ENCODE results near the gene PSKH1. TPM values are rescaled to one million over a fixed set of nuclear protein-coding genes. Genes with fewer than 3 reads are reported as not detected.
A peak's percentile ranks its signal among the peaks of the same experiment; 100 is the strongest.
"Not testable (repeated sequence)": the region's sequence is repeated elsewhere in the genome, so short reads cannot be mapped to it uniquely, and the experiment has no call there.

The PSKH1 gene
- total RNA-seq, 2 experiments from 2014 or later, result 7.1 to 8.0 TPM

GRCh38 chr16:67937713-67938112, 44.7 kb downstream of the PSKH1 start:
- Mint-ChIP-seq H3K27ac (peak overlapping the region; percentile 94), H3K36me3 (ENCODE audit: low read depth) (peaks cover 36% of the 10 kb centered on the region), H3K4me3 (peak overlapping the region; percentile 100), H3K4me1 (ENCODE audit: low read depth) (peaks cover 52% of the 10 kb centered on the region)
- DNase-seq; H3K27me3 Mint-ChIP-seq (ENCODE audit: low read depth); H3K9me3 Mint-ChIP-seq: not testable (repeated sequence)
- intact Hi-C loops (cut with micrococcal nuclease), result loop anchor here (2.0 to 5.0 kb wide), 6 partner anchors 45 to 145 kb away; partner anchors contain the start of genes DDX28, DPEP3, DUS2 and RANBP10
- CTCF ChIA-PET, result interaction anchor here (0.8 kb wide), 1 partner anchor 103 kb away, joined by 7 read pairs; no protein-coding TSS in a partner anchor

- H3K4me1 Mint-ChIP-seq (ENCODE audit: low read depth), result peaks cover 40% of the 10 kb centered on the region
- H3K27ac Mint-ChIP-seq, result peak overlapping the region; percentile 36
- H3K27me3 Mint-ChIP-seq (ENCODE audit: low read depth), result no peaks in the 10 kb centered on the region
- CTCF ChIA-PET, result interaction anchor here (1.1 to 2.7 kb wide), 7 partner anchors 7 to 267 kb away, joined by 4 to 13 read pairs (median 6); partner anchors contain the start of gene CTRL
- H3K36me3 Mint-ChIP-seq (ENCODE audit: low read depth), result peaks cover 26% of the 10 kb centered on the region
- DNase-seq, result peak; percentile 64
- intact Hi-C loops (cut with micrococcal nuclease), result loop anchor here (5.0 kb wide), 3 partner anchors 43 to 143 kb away; partner anchors contain the start of genes DPEP3, RANBP10 and TSNAXIP1
- peak overlapping the region; percentile 41 for H3K4me3 Mint-ChIP-seq
- H3K9me3 Mint-ChIP-seq, result no peaks in the 10 kb centered on the region
These were observed 46.7 kb downstream of the PSKH1 start for GRCh38 chr16:67939507-67940445.

GRCh38 chr16:67940446-67941089, 47.5 kb downstream of the PSKH1 start:
- peaks cover 32% of the 10 kb centered on the region for H3K4me1 Mint-ChIP-seq (ENCODE audit: low read depth)

GRCh38 chr16:67941469-67942199, 48.6 kb downstream of the PSKH1 start:
- Mint-ChIP-seq H3K27me3 (ENCODE audit: low read depth) (no peaks in the 10 kb centered on the region), H3K4me1 (ENCODE audit: low read depth) (peaks cover 32% of the 10 kb centered on the region), H3K9me3 (no peaks in the 10 kb centered on the region), H3K4me3 (no peak overlapping the region), H3K36me3 (ENCODE audit: low read depth) (peaks cover 11% of the 10 kb centered on the region), H3K27ac (peak overlapping the region; percentile 59)
- intact Hi-C loops (cut with micrococcal nuclease), result no loop called here
- CTCF ChIA-PET, result interaction anchor here (0.6 to 2.7 kb wide), 17 partner anchors 9 to 295 kb away, joined by 3 to 13 read pairs (median 4); partner anchors contain the start of gene CTRL
- DNase-seq, result no peak

More at GRCh38 chr16:67940446-67941089, 47.5 kb downstream of the PSKH1 start:
- Mint-ChIP-seq H3K4me3 (peak overlapping the region; percentile 18), H3K27me3 (ENCODE audit: low read depth) (no peaks in the 10 kb centered on the region), H3K9me3 (no peaks in the 10 kb centered on the region), H3K27ac (peak overlapping the region; percentile 36), H3K36me3 (ENCODE audit: low read depth) (peaks cover 19% of the 10 kb centered on the region)
- intact Hi-C loops (cut with micrococcal nuclease), result no loop called here
- CTCF ChIA-PET, result interaction anchor here (0.6 to 2.7 kb wide), 11 partner anchors 8 to 296 kb away, joined by 3 to 13 read pairs (median 5); partner anchors contain the start of gene CTRL
- DNase-seq, result no peak

- CTCF ChIA-PET, result interaction anchor here (0.8 to 1.8 kb wide), 11 partner anchors 10 to 126 kb away, joined by 3 to 9 read pairs (median 5); partner anchors contain the start of gene CTRL
- peak; percentile 53 for DNase-seq
- Mint-ChIP-seq H3K9me3 (no peaks in the 10 kb centered on the region), H3K4me3 (no peak overlapping the region), H3K27me3 (ENCODE audit: low read depth) (no peaks in the 10 kb centered on the region), H3K4me1 (ENCODE audit: low read depth) (peaks cover 29% of the 10 kb centered on the region), H3K27ac (no peak overlapping the region), H3K36me3 (ENCODE audit: low read depth) (peaks cover 7% of the 10 kb centered on the region)
- intact Hi-C loops (cut with micrococcal nuclease), result no loop called here
These were observed 49.1 kb downstream of the PSKH1 start for GRCh38 chr16:67942200-67942509.

GRCh38 chr16:67942510-67943255, 49.6 kb downstream of the PSKH1 start:
- intact Hi-C loops (cut with micrococcal nuclease), result no loop called here
- Mint-ChIP-seq H3K36me3 (ENCODE audit: low read depth) (peaks cover 6% of the 10 kb centered on the region), H3K27ac (no peak overlapping the region), H3K27me3 (ENCODE audit: low read depth) (no peaks in the 10 kb centered on the region), H3K4me3 (no peak overlapping the region), H3K4me1 (ENCODE audit: low read depth) (peaks cover 26% of the 10 kb centered on the region), H3K9me3 (no peaks in the 10 kb centered on the region)
- DNase-seq, result no peak
- CTCF ChIA-PET, result interaction anchor here (0.8 to 1.4 kb wide), 10 partner anchors 10 to 126 kb away, joined by 3 to 8 read pairs (median 4); no protein-coding TSS in a partner anchor

- H3K4me1 Mint-ChIP-seq (ENCODE audit: low read depth), result peaks cover 26% of the 10 kb centered on the region
- H3K27ac Mint-ChIP-seq, result no peak overlapping the region
- DNase-seq, result no peak
- H3K27me3 Mint-ChIP-seq (ENCODE audit: low read depth), result no peaks in the 10 kb centered on the region
- intact Hi-C loops (cut with micrococcal nuclease), result no loop called here
- CTCF ChIA-PET, result no interaction called here
- peaks cover 6% of the 10 kb centered on the region for H3K36me3 Mint-ChIP-seq (ENCODE audit: low read depth)
- H3K4me3 Mint-ChIP-seq, result no peak overlapping the region
- H3K9me3 Mint-ChIP-seq, result no peaks in the 10 kb centered on the region
These were observed 50.2 kb downstream of the PSKH1 start for GRCh38 chr16:67943256-67943618.

- CTCF ChIA-PET, result no interaction called here
- H3K9me3 Mint-ChIP-seq, result no peaks in the 10 kb centered on the region
- intact Hi-C loops (cut with micrococcal nuclease), result no loop called here
- peaks cover 26% of the 10 kb centered on the region for H3K4me1 Mint-ChIP-seq (ENCODE audit: low read depth)
- no peak within 1 kb of the TSS for H3K27ac Mint-ChIP-seq
- H3K27me3 Mint-ChIP-seq (ENCODE audit: low read depth), result no peaks in the 10 kb centered on the region
- no peak for DNase-seq
- peaks cover 5% of the 10 kb centered on the region for H3K36me3 Mint-ChIP-seq (ENCODE audit: low read depth)
- no peak within 1 kb of the TSS for H3K4me3 Mint-ChIP-seq
These were observed 50.8 kb downstream of the PSKH1 start, which contains the start of gene LCAT for GRCh38 chr16:67943619-67944504. Gene LCAT, minus strand, starts transcription at chr16:67944120. Its CDS starts 19 bp downstream, at chr16:67944101.

- Mint-ChIP-seq H3K9me3 (no peaks in the 10 kb centered on the region), H3K4me1 (ENCODE audit: low read depth) (peaks cover 18% of the 10 kb centered on the region), H3K27ac (no peak overlapping the region), H3K4me3 (no peak overlapping the region), H3K36me3 (ENCODE audit: low read depth) (peaks cover 1% of the 10 kb centered on the region), H3K27me3 (ENCODE audit: low read depth) (no peaks in the 10 kb centered on the region)
- no peak for DNase-seq
- intact Hi-C loops (cut with micrococcal nuclease), result no loop called here
- CTCF ChIA-PET, result no interaction called here
These were observed 51.8 kb downstream of the PSKH1 start for GRCh38 chr16:67944690-67945391.

- CTCF ChIA-PET, result no interaction called here
- Mint-ChIP-seq H3K36me3 (ENCODE audit: low read depth) (no peaks in the 10 kb centered on the region), H3K27ac (no peak overlapping the region), H3K9me3 (no peaks in the 10 kb centered on the region), H3K4me1 (ENCODE audit: low read depth) (peaks cover 11% of the 10 kb centered on the region), H3K27me3 (ENCODE audit: low read depth) (no peaks in the 10 kb centered on the region), H3K4me3 (no peak overlapping the region)
- DNase-seq, result no peak
- intact Hi-C loops (cut with micrococcal nuclease), result no loop called here
These were observed 52.4 kb downstream of the PSKH1 start for GRCh38 chr16:67945392-67945933.
